ACC112 (cell line): Measurements from ENCODE around the gene GRK6.

ENCODE experiments used
- H2AFZ ChIP-seq: fragments of 200-600 bp; sonication (generic); one replicate; pipeline ENCODE4 v1.6.0; 2017; ENCODE audit warnings: antibody characterized with exemption, low read length; ENCODE audit not compliant: unreplicated experiment
- H3K27ac ChIP-seq: fragments of 200-600 bp; sonication (generic); 2 replicates; pipeline ENCODE4 v1.5.1; 2014; ENCODE audit warnings: low read depth, mild to moderate bottlenecking, antibody characterized with exemption, low read length, moderate library complexity
- H3K27me3 ChIP-seq: fragments of 200-600 bp; sonication (generic); 2 replicates; pipeline ENCODE4 v1.6.1; 2014; ENCODE audit warnings: mild to moderate bottlenecking, antibody characterized with exemption, low read length, moderate library complexity, mixed read lengths; ENCODE audit not compliant: insufficient read depth
- H3K36me3 ChIP-seq: fragments of 200-600 bp; sonication (generic); 2 replicates; pipeline ENCODE4 v1.6.1; 2016; ENCODE audit warnings: mild to moderate bottlenecking, antibody characterized with exemption, low read length, moderate library complexity, mixed read lengths; ENCODE audit not compliant: insufficient read depth
- H3K4me1 ChIP-seq: fragments of 200-600 bp; sonication (generic); one replicate; pipeline ENCODE4 v1.6.1; 2016; ENCODE audit warnings: low read length, mixed read lengths; ENCODE audit not compliant: insufficient read depth, unreplicated experiment, control insufficient read depth
- H3K4me3 ChIP-seq: fragments of 200-600 bp; sonication (generic); 2 replicates; pipeline ENCODE4 v1.5.1; 2014; ENCODE audit warnings: mild to moderate bottlenecking, low read depth, low read length
- H3K79me2 ChIP-seq: fragments of 200-600 bp; sonication (generic); one replicate; pipeline ENCODE4 v1.6.0; 2016; ENCODE audit warnings: low read length; ENCODE audit not compliant: control insufficient read depth, unreplicated experiment, insufficient read depth

GRK6 gene

DNA sequence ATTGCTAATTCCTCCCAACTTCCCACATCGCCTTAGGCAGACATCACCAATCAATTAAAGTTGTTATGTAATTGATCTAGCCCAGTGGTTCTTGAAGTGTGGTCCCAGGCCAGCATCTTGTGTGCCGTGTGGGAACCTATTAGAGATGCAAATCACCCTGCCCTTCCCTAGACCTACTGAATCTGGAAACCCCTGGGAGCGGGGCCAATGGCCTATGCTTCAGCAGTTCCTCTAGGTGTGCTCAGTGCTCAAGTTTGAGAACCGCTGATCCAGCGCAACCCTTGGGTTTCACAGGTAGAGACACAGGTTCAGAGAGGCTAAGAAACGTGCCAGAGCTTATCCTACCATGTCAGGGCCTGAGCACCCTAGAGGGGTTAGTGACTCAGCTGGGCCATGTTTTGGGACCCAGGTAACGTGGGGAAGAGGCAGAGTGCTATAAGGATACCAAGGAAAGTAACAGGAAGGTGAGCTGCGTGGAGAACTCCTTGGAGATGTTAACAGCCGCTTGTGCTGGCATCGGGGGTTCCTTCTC lies 37.9 kb upstream of the GRK6 start:
- H3K27ac ChIP-seq: peak overlapping the region; percentile 84; the same call in 1 of the 2 replicates
- no peak overlapping the region for H3K4me3 ChIP-seq
- H3K36me3 ChIP-seq: no peaks in the 10 kb centered on the region
- H3K79me2 ChIP-seq: no peaks in the 10 kb centered on the region
- no peak overlapping the region for H2AFZ ChIP-seq
- H3K27me3 ChIP-seq: no peaks in the 10 kb centered on the region; the same call in 1 of the 2 replicates
- H3K4me1 ChIP-seq: peaks cover 19% of the 10 kb centered on the region

DNA sequence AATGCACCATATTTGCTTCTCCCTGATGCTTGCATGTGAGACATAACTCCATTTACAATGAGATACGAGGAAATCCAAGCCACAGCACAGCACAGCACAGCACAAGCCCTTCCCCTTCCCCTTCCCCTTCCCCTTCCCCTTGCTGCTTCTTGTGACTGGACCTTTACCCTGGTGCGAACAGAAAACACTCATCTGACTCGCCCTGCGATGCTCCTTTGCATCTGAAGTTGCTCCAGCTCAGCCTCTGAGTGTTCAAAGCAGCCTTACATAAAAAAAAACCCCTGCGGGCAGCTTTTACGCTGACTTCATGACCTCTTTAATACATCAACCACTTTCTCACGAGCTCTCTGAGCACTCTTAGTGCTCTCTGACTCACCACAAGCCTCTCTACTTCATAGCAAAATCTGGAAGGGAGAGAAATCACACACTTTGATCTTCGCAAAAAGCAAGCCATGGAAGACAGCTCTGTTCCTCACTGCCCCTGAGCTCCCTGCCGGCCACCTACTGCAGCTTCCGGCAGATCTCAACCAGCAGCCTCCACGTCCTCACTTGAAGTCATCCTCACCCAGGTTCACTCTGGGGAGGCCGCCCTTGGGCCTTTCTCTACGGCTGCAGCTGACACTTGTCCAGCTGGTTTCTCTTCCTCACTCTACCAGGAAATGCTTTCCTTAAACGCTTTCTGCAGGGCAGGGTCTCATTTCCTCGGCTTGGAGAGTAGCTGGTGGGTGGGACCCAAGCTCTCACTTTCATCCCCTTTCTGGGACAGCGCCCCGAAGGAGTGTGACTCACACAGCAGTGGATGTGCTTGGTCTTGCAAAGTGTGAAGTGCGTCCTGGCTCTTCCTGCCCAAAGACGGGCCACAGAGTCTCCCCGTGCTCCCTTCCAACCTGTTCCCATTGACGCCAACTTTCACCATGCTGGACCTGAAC lies 37.0 kb upstream of the GRK6 start:
- Histone ChIP-seq H3K4me1 (peaks cover 19% of the 10 kb centered on the region), H2AFZ (peak overlapping the region; percentile 27)

DNA sequence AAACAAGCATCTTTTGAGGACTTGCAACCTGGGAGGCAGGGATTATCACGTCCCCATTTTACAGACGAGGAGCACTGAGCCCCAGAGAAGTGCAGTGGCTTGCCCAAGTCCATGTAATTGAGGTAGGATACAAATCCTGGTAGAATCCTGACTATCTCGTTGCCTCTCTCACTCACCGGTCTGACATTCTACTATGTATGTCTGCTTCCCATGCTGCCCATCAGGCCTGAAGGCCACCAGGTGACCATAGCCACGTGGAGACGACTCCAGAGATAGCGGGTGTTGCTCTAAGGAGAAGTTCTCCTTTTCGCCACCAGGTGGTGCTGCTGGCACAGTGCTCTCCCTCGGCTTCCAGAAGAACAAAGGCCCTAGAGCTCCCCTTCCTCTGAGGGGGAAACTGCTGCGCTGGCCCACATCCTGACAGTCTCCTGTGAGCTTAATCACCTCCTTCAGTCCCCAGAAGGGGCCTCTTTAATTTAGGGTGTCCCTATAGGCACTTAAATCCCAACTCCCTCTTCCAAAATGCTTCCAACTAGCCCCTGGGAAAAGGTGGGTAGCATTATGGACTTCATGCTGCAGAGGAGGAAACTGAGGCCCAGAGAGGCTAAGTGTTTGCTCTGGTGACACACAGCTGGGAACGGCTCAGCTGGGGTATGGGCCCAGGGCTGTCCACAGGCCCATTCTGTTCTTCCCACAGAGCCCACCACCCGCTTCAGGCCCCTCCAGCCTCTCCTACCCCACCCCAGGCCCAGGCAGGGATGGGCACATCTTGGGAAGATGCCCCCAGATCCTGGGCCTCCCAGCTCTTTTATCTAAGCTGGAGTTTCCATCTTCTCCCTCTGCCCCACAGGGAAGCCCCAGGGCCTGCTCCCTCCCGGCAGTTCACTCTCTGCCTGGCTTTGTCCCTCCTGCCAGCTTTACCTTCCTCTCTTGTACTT lies 35.8 kb upstream of the GRK6 start:
- peak overlapping the region; percentile 84 for H3K27ac ChIP-seq
- H3K36me3 ChIP-seq: no peaks in the 10 kb centered on the region
- no peak overlapping the region for H3K4me3 ChIP-seq
- 0 out of 2 replicates have a peak, but pooled peaks cover 3% of the 10 kb centered on the region for H3K27me3 ChIP-seq
- peaks cover 19% of the 10 kb centered on the region for H3K4me1 ChIP-seq
- no peak overlapping the region for H2AFZ ChIP-seq
- no peaks in the 10 kb centered on the region for H3K79me2 ChIP-seq

More for the DNA sequence above, 37.0 kb upstream of the GRK6 start:
- Histone ChIP-seq H3K36me3 (no peaks in the 10 kb centered on the region), H3K4me3 (peak overlapping the region; percentile 58), H3K79me2 (no peaks in the 10 kb centered on the region), H3K27ac (peak overlapping the region; percentile 84), H3K27me3 (0 out of 2 replicates have a peak, but pooled peaks cover 3% of the 10 kb centered on the region)

DNA sequence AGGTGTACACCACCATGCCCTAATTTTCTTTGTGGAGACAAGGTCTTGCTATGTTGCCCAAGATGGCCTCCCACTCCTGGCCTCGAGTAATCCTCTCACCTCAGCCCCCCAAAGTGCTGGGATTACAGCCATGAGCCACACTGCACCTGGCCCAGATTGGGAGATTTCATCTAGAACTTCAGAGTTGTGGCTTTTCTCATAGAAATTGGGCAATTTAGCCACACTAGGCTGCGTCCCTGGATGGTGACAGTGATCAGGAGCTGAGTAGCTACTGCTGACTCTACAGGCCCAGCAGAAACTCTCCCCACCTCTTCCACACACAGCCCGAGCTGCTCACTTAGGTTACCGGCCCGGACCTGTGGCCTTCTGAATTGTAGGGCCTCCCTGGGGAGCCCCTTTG lies 33.7 kb upstream of the GRK6 start:
- H3K4me1 ChIP-seq: peaks cover 19% of the 10 kb centered on the region
- H3K27me3 ChIP-seq: 0 out of 2 replicates have a peak, but pooled peaks cover 3% of the 10 kb centered on the region
- no peaks in the 10 kb centered on the region for H3K79me2 ChIP-seq
- H3K4me3 ChIP-seq: no peak overlapping the region
- H3K36me3 ChIP-seq: no peaks in the 10 kb centered on the region
- H2AFZ ChIP-seq: no peak overlapping the region
- no peak overlapping the region for H3K27ac ChIP-seq

DNA sequence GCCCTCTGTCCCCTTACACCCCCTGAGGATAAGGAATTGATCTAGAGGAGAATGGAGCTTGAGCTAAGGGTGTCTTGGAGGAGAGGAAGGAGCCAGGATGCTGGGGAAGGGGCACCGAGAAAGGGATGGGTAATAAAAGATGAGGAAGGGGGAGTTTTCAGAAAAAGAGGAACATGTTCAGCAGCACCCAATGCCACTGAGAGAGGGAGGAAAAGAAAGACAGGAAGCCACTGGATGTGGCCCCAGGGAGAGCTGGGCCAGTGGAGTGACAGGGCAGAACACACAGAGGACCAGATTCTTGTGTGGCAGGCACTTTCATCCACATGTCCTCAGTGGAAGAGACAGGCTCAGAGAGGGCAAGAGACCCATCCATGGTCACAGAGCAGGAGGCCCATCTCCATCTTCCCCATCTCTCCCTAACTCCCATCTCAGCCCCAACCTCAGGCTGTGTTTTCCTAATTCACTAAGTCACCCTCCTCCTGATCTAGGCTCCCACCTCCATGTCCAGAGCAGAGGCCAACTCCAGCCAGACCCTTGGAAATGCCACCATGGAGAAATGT lies 33.2 kb upstream of the GRK6 start:
- H3K4me1 ChIP-seq: peaks cover 19% of the 10 kb centered on the region
- no peak overlapping the region for H2AFZ ChIP-seq
- no peak overlapping the region for H3K4me3 ChIP-seq
- H3K27me3 ChIP-seq: 0 out of 2 replicates have a peak, but pooled peaks cover 3% of the 10 kb centered on the region
- no peaks in the 10 kb centered on the region for H3K79me2 ChIP-seq
- no peaks in the 10 kb centered on the region for H3K36me3 ChIP-seq
- H3K27ac ChIP-seq: no peak overlapping the region

DNA sequence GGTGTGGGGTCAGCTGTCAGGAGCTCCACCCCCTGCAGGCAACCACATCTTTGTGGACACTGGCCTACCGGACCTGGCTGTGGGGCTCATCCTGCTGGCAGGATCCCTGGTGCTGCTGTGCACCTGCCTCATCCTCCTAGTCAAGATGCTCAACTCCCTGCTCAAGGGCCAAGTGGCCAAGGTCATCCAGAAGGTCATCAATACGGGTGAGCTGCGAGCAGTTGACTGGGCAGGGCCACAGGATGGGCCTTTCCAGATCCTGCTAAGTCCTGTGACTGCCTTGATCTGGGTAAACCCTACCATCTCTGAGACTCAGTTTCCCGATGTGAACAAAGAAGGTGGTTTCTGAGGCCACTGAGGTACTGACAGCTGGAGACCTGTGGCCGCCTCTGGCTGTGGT lies 32.5 kb upstream of the GRK6 start:
- H3K27me3 ChIP-seq: 0 out of 2 replicates have a peak, but pooled peaks cover 3% of the 10 kb centered on the region
- H3K4me3 ChIP-seq: no peak overlapping the region
- H3K79me2 ChIP-seq: no peaks in the 10 kb centered on the region
- H3K4me1 ChIP-seq: peaks cover 12% of the 10 kb centered on the region
- H3K27ac ChIP-seq: no peak overlapping the region
- H2AFZ ChIP-seq: no peak overlapping the region
- no peaks in the 10 kb centered on the region for H3K36me3 ChIP-seq

DNA sequence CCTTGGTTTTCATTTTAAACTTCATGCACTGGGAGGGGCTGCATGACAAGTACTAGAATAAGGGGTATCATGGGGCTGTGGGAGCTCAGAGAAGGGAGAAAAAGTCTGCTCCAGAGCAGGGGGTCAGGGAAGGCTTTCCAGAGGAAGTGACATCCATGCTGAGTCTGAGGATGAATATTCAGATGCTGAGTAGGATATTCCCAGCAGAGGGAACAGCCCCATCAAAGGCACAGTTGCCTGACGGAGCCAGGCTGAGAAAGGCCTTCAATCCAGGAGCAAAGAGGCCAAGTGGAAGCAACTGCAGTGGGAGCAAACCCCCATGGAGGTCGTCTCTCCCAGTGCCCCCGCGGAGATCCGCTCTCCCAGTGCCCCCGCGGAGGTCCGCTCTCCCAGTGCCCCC lies 30.4 kb upstream of the GRK6 start:
- Histone ChIP-seq H3K36me3 (no peaks in the 10 kb centered on the region), H3K27me3 (peaks cover 22% of the 10 kb centered on the region), H3K27ac (no peak overlapping the region), H3K4me3 (no peak overlapping the region), H2AFZ (no peak overlapping the region), H3K4me1 (no peaks in the 10 kb centered on the region), H3K79me2 (no peaks in the 10 kb centered on the region)

DNA sequence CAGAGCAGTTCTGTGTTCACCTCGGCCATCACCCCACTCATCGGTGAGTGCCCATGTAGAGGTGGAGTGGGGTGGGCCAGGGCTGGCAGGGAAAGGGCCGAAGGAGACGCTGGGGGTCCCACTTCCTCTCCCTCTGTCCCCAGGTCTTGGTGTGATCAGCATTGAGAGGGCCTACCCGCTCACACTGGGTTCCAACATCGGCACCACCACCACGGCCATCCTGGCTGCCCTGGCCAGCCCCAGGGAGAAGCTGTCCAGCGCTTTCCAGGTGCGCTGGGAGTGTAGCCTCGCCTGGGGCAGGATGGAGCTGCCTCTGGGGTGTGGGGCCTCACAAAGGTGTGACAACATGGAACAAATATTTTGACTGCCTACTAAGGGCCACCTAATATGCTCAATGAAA lies 29.7 kb upstream of the GRK6 start:
- Histone ChIP-seq H3K4me1 (no peaks in the 10 kb centered on the region), H2AFZ (no peak overlapping the region), H3K27me3 (peaks cover 29% of the 10 kb centered on the region), H3K27ac (no peak overlapping the region), H3K4me3 (no peak overlapping the region), H3K79me2 (no peaks in the 10 kb centered on the region), H3K36me3 (no peaks in the 10 kb centered on the region)

DNA sequence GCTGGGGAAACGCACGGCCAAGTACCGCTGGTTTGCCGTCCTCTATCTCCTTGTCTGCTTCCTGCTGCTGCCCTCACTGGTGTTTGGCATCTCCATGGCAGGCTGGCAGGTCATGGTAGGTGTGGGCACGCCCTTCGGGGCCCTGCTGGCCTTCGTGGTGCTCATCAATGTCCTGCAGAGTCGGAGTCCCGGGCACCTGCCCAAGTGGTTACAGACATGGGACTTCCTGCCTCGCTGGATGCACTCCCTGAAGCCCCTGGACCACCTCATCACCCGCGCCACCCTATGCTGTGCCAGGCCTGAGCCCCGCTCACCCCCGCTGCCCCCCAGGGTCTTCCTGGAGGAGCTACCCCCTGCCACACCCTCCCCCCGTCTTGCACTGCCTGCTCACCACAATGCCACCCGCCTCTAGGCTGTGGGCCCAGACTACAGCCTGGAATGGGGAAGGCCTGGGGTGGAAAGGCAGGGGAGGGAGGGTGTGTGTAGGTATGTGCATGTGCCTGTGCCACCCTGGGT lies 28.5 kb upstream of the GRK6 start:
- Histone ChIP-seq H3K27me3 (peaks cover 39% of the 10 kb centered on the region), H3K27ac (no peak overlapping the region), H3K36me3 (no peaks in the 10 kb centered on the region), H3K79me2 (no peaks in the 10 kb centered on the region), H3K4me3 (no peak overlapping the region), H3K4me1 (peaks cover 2% of the 10 kb centered on the region), H2AFZ (no peak overlapping the region)
